Activated T-helper 17 cell treated with anti-CD3 and anti-CD28 coated beads, Interleukin-2, amount 50 U/mL, for 72 hours (primary cell): ENCODE measurements around the gene MYH14. TPM values are rescaled to one million over a fixed set of nuclear protein-coding genes. Genes with fewer than 3 reads are reported as not detected.

Experiments used
- ATAC-seq: fragments of 150-1000 bp; cut with Tn5 transposase; replicated peaks from 2 replicates; pipeline ENCODE4 v1.10.0; 2021; ENCODE audit warnings: mild to moderate bottlenecking, moderate library complexity
- H3K27ac Mint-ChIP-seq: one replicate; pipeline ENCODE4 v1.8.0; 2022; ENCODE audit warnings: mixed read lengths
- H3K27me3 Mint-ChIP-seq: one replicate; pipeline ENCODE4 v1.8.0; 2022; ENCODE audit warnings: mixed read lengths
- H3K36me3 Mint-ChIP-seq: one replicate; pipeline ENCODE4 v1.8.0; 2022; ENCODE audit warnings: low read depth, mild to moderate bottlenecking, mixed read lengths
- H3K4me1 Mint-ChIP-seq: one replicate; pipeline ENCODE4 v1.8.0; 2022; ENCODE audit warnings: mixed read lengths
- H3K4me3 Mint-ChIP-seq: one replicate; pipeline ENCODE4 v1.8.0; 2022; ENCODE audit warnings: mild to moderate bottlenecking, mixed read lengths
- H3K9me3 Mint-ChIP-seq: one replicate; pipeline ENCODE4 v1.8.0; 2022; ENCODE audit warnings: mixed read lengths
- total RNA-seq, 2 donors: library from RNA; stranded (reverse); gene quantifications; one replicate each; pipeline ENCODE4 v1.2.3, GENCODE V29; 2022

Gene MYH14
- total RNA-seq, 2 donors from 2014 or later, result not detected

DNA sequence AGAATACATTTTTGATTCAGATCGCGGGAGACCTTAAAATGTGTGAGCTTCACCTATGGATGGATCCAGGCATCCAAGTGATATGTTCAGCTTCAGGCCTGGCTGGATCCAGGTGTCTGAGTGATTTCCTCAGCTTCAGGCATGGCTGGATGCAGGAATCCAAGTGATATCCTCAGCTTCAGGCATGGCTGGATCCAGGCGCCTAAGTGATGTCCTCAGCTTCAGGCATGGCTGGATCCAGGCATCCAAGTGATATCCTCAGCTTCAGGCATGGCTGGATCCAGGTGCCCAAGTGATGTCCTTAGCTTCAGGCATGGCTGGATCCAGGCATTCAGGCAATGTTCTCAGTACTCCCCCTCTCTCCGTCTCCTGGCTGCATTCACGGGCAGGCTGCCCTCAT lies 65.1 kb downstream of the MYH14 start:
- no peaks in the 10 kb centered on the region for H3K4me1 Mint-ChIP-seq
- H3K36me3 Mint-ChIP-seq, result no peaks in the 10 kb centered on the region
- ATAC-seq, result no peak
- H3K27me3 Mint-ChIP-seq, result peaks cover 22% of the 10 kb centered on the region
- no peak overlapping the region for H3K4me3 Mint-ChIP-seq
- H3K27ac Mint-ChIP-seq, result no peak overlapping the region
- no peaks in the 10 kb centered on the region for H3K9me3 Mint-ChIP-seq

DNA sequence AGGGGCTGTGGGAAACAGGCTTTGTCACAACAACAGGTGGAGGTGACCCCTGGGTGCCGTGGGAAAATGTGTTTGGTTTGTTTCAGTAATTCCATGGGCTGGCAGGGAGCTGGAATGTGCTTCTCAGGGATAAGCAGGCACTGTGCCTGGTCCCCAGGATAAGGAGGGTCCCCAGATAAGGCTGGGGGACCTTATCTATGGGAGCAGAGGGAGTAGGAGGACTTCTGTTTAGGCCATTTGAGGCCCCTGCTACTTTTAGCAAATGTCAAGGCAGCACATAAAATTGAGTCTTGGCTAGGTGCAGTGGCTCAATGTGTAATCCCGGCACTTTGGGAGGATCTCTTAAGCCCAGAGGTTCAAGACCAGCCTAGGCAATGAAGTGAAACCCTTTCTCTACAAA lies 66.2 kb downstream of the MYH14 start:
- Mint-ChIP-seq H3K4me1 (no peaks in the 10 kb centered on the region), H3K27me3 (peaks cover 22% of the 10 kb centered on the region), H3K4me3 (no peak overlapping the region), H3K27ac (no peak overlapping the region), H3K9me3 (no peaks in the 10 kb centered on the region), H3K36me3 (no peaks in the 10 kb centered on the region)
- no peak for ATAC-seq

DNA sequence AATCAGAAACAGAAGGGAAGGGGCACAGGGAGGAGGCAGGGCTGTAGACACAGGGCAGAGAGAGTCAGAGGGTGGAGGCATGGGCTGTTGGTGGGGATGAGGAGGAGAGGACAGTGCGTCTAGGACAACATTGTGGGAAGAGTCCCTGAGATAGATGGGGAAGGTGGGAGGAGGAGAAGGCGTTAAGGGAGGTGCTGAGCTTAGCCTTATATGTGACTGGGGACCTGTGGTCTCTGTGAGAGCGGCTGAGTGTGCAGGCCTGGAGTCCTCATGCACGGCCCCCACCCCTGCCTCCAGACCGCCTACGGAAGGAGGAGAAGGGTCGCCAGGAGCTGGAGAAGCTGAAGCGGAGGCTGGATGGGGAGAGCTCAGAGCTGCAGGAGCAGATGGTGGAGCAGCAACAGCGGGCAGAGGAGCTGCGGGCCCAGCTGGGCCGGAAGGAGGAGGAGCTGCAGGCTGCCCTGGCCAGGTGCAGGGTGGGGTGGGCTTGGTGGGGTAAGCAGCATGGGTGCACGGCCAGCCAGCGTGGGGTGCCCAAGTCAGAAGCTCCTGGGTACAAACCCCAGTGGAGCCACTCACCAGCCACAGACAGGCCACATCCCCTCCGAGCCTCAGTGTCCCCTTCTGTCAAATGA lies 69.0 kb downstream of the MYH14 start:
- H3K36me3 Mint-ChIP-seq, result no peaks in the 10 kb centered on the region
- H3K27me3 Mint-ChIP-seq, result peaks cover 24% of the 10 kb centered on the region
- no peak for ATAC-seq
- H3K4me3 Mint-ChIP-seq, result no peak overlapping the region
- H3K27ac Mint-ChIP-seq, result no peak overlapping the region
- H3K9me3 Mint-ChIP-seq, result no peaks in the 10 kb centered on the region
- H3K4me1 Mint-ChIP-seq, result no peaks in the 10 kb centered on the region

- Mint-ChIP-seq H3K4me3 (no peak overlapping the region), H3K27ac (no peak overlapping the region), H3K9me3 (no peaks in the 10 kb centered on the region), H3K27me3 (peaks cover 15% of the 10 kb centered on the region), H3K36me3 (no peaks in the 10 kb centered on the region), H3K4me1 (no peaks in the 10 kb centered on the region)
- ATAC-seq, result no peak
These were observed 70.4 kb downstream of the MYH14 start for GRCh38 chr19:50273821-50274220.

DNA sequence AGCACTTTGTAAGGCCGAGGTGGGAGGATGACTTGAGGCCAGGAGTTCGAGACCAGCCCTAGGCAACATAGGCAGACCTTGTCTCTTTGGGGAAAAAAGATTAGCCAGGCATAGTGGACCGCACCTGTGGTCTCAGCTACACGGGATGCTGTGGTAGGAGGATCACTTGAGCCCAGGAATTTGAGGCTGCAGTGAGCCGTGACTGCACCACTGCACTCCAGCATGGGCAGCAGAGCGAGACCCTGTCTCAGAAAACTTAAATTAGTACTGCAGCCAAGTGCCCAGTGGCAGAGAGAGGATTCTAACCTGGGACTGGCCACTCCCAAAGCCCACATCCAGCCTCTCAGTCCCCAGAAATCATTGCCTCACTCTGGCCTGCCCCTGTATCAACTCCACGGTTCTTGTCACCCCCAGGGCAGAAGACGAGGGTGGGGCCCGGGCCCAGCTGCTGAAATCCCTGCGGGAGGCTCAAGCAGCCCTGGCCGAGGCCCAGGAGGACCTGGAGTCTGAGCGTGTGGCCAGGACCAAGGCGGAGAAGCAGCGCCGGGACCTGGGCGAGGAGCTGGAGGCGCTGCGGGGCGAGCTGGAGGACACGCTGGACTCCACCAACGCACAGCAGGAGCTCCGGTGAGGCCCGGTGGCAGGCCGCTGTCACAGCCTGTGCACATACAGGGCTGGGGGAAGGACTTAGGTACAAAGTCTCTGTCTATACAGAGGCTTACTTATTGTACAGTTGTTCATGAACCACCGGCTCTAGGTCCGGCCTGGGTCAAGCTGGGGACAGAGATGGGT lies 72.4 kb downstream of the MYH14 start:
- H3K27me3 Mint-ChIP-seq, result peaks cover 19% of the 10 kb centered on the region
- H3K4me3 Mint-ChIP-seq, result no peak overlapping the region
- no peaks in the 10 kb centered on the region for H3K9me3 Mint-ChIP-seq
- no peaks in the 10 kb centered on the region for H3K36me3 Mint-ChIP-seq
- ATAC-seq, result no peak
- no peak overlapping the region for H3K27ac Mint-ChIP-seq
- no peaks in the 10 kb centered on the region for H3K4me1 Mint-ChIP-seq

GRCh38 chr19:50276370-50277063 lies 73.1 kb downstream of the MYH14 start:
- ATAC-seq, result no peak
- no peaks in the 10 kb centered on the region for H3K9me3 Mint-ChIP-seq
- H3K4me1 Mint-ChIP-seq, result no peaks in the 10 kb centered on the region
- no peak overlapping the region for H3K4me3 Mint-ChIP-seq
- peaks cover 22% of the 10 kb centered on the region for H3K27me3 Mint-ChIP-seq
- no peak overlapping the region for H3K27ac Mint-ChIP-seq
- H3K36me3 Mint-ChIP-seq, result no peaks in the 10 kb centered on the region

DNA sequence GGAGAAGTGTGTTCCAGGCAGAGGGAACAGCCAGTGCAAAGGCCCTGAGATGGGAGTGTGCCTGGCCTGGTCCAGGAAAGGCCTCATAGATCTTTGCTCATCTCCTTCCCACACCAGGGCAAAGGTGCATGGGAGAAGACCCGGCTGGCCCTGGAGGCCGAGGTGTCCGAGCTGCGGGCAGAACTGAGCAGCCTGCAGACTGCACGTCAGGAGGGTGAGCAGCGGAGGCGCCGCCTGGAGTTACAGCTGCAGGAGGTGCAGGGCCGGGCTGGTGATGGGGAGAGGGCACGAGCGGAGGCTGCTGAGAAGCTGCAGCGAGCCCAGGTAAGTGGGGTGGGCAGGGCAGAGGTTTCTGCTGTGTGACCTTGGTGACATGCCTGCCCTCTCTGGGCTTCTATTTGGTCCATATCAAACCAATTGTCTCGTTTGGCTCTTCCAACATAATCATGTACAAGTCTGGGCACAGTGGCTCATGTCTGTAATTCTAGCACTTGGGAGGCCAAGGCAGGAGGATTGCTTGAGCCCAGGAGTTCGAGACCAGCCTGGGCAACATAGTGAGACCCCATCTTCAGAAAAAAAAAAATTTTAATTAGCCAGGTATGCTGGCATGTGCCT lies 74.7 kb downstream of the MYH14 start:
- H3K36me3 Mint-ChIP-seq, result no peaks in the 10 kb centered on the region
- H3K4me1 Mint-ChIP-seq, result no peaks in the 10 kb centered on the region
- H3K4me3 Mint-ChIP-seq, result no peak overlapping the region
- H3K27ac Mint-ChIP-seq, result no peak overlapping the region
- peaks cover 17% of the 10 kb centered on the region for H3K27me3 Mint-ChIP-seq
- no peaks in the 10 kb centered on the region for H3K9me3 Mint-ChIP-seq
- no peak for ATAC-seq

DNA sequence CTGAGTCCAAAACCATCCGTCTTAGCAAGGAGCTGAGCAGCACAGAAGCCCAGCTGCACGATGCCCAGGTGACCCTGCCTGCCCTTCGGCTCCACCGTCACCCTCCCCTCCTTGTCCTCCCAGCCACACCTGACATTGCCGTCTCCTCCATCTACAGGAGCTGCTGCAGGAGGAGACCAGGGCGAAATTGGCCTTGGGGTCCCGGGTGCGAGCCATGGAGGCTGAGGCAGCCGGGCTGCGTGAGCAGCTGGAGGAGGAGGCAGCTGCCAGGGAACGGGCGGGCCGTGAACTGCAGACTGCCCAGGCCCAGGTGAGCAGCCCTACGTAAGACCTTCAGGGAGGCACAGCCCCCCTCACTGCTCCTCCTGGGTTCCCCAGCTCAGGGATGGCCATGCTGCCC lies 76.7 kb downstream of the MYH14 start:
- Mint-ChIP-seq H3K9me3 (no peaks in the 10 kb centered on the region), H3K27me3 (peaks cover 17% of the 10 kb centered on the region), H3K4me3 (no peak overlapping the region), H3K4me1 (no peaks in the 10 kb centered on the region), H3K36me3 (no peaks in the 10 kb centered on the region), H3K27ac (no peak overlapping the region)
- ATAC-seq, result no peak

DNA sequence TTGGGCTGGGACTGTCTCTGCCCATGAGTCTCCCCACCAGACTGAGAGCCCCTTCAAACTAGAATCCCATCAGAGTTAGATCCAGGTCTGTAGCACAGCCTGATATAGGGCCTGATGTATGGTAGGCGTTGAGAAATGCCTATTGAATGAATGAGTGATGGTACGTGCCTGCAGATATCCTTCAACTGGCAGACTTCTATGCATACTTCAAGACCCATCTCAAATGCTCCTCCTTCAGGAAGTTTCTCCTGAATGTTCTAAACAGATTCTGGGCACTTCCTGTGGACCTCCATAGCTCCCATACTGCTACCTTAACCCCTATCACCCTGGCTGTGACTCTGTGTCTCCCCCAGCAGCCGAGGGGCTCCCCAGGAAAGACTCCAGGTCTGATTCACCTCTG lies 77.6 kb downstream of the MYH14 start:
- ATAC-seq, result no peak
- Mint-ChIP-seq H3K27ac (no peak overlapping the region), H3K4me3 (no peak overlapping the region), H3K27me3 (peaks cover 18% of the 10 kb centered on the region), H3K36me3 (no peaks in the 10 kb centered on the region), H3K4me1 (no peaks in the 10 kb centered on the region), H3K9me3 (peaks cover 4% of the 10 kb centered on the region)

DNA sequence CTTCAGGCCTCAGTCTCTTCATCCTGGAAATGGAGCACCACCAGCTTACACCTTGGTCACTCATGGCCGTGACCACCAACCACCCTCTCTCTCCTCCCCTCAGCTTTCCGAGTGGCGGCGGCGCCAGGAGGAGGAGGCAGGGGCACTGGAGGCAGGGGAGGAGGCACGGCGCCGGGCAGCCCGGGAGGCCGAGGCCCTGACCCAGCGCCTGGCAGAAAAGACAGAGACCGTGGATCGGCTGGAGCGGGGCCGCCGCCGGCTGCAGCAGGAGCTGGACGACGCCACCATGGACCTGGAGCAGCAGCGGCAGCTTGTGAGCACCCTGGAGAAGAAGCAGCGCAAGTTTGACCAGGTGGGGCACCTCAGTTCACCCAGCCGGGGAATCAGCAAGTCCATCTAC lies 78.1 kb downstream of the MYH14 start:
- Mint-ChIP-seq H3K27ac (no peak overlapping the region), H3K36me3 (no peaks in the 10 kb centered on the region), H3K27me3 (peaks cover 16% of the 10 kb centered on the region), H3K4me1 (no peaks in the 10 kb centered on the region), H3K9me3 (peaks cover 5% of the 10 kb centered on the region), H3K4me3 (no peak overlapping the region)
- no peak for ATAC-seq

DNA sequence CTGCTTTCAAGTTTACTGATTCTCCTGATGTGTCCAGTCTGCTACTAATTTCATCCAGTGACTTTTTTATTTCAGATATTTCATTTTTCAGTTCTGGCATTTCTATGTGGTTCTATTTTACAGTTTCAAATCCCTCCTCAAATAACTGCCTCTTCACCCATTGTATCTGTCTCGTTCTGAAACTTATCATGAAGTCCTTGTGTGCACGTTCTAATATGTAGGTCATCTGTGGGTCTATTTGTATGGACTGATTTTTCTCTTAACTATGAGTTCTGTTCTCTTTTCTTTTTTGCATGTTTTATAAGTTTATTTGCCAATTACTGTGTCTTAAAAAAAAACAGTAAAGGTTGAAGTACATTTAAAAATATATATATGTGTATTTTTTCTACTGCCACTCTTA lies 82.4 kb downstream of the MYH14 start:
- H3K4me3 Mint-ChIP-seq, result no peak overlapping the region
- no peaks in the 10 kb centered on the region for H3K36me3 Mint-ChIP-seq

GRCh38 chr19:50286443-50286842 lies 83.0 kb downstream of the MYH14 start:
- H3K4me3 Mint-ChIP-seq, result no peak overlapping the region
- no peak for ATAC-seq
- H3K9me3 Mint-ChIP-seq, result peaks cover 9% of the 10 kb centered on the region
- no peak overlapping the region for H3K27ac Mint-ChIP-seq
- no peaks in the 10 kb centered on the region for H3K4me1 Mint-ChIP-seq
- peaks cover 31% of the 10 kb centered on the region for H3K27me3 Mint-ChIP-seq
- H3K36me3 Mint-ChIP-seq, result no peaks in the 10 kb centered on the region

More for the DNA sequence above, 82.4 kb downstream of the MYH14 start:
- Mint-ChIP-seq H3K27ac (no peak overlapping the region), H3K27me3 (peaks cover 30% of the 10 kb centered on the region), H3K9me3 (peaks cover 9% of the 10 kb centered on the region), H3K4me1 (no peaks in the 10 kb centered on the region)
- no peak for ATAC-seq

DNA sequence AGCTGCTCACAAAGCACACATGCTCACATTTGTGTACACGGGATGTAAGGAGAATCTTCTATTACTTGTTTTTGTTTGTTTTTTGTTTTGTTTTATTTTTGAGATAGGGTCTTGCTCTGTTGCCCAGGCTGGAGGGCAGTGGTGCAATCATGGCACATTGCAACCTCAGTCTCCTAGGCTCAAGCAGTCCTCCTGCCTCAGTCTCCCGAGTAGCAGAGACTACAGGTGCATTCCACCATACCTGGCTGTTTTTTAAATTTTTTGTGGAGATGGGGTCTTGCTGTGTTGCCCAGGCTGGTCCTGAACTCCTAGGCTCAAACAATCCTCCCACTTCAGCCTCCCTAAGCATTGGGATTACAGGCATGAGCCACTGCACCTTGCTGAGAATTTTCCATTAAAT lies 83.9 kb downstream of the MYH14 start:
- Mint-ChIP-seq H3K36me3 (no peaks in the 10 kb centered on the region), H3K9me3 (peaks cover 9% of the 10 kb centered on the region), H3K27me3 (peaks cover 34% of the 10 kb centered on the region), H3K4me1 (no peaks in the 10 kb centered on the region), H3K27ac (no peak overlapping the region), H3K4me3 (no peak overlapping the region)
- ATAC-seq, result no peak

GRCh38 chr19:50288954-50289353 lies 85.5 kb downstream of the MYH14 start:
- no peak for ATAC-seq

More at GRCh38 chr19:50288954-50289353, 85.5 kb downstream of the MYH14 start:
- H3K9me3 Mint-ChIP-seq, result peaks cover 9% of the 10 kb centered on the region
- no peak overlapping the region for H3K27ac Mint-ChIP-seq
- no peaks in the 10 kb centered on the region for H3K36me3 Mint-ChIP-seq
- H3K4me3 Mint-ChIP-seq, result no peak overlapping the region
- H3K27me3 Mint-ChIP-seq, result peaks cover 42% of the 10 kb centered on the region
- H3K4me1 Mint-ChIP-seq, result no peaks in the 10 kb centered on the region
